HL-60 (cell line): ENCODE results near the gene NPY2R.

Source experiments
- GABPA ChIP-seq: IDR thresholded peaks from 2 replicates; pipeline ENCODE4 v1.6.1; 2012; ENCODE audit warnings: low read depth
- POLR2AphosphoS5 ChIP-seq: IDR thresholded peaks from 2 replicates; pipeline ENCODE4 v1.6.1; 2012; ENCODE audit warnings: low read depth
- SPI1 ChIP-seq: IDR thresholded peaks from 2 replicates; pipeline ENCODE4 v1.6.1; 2012; ENCODE audit warnings: low read depth, mild to moderate bottlenecking, borderline replicate concordance
- TF ChIP-seq, protein P1 (sequence below): IDR thresholded peaks from one replicate; pipeline ENCODE4 v1.5.1; 2011; ENCODE audit warnings: low read length, control low read depth, inconsistent platforms; ENCODE audit not compliant: insufficient read depth

GRCh38 chr4:155263480-155263879 lies 55.0 kb downstream of the NPY2R start:
- TF ChIP-seq, protein P1, sequence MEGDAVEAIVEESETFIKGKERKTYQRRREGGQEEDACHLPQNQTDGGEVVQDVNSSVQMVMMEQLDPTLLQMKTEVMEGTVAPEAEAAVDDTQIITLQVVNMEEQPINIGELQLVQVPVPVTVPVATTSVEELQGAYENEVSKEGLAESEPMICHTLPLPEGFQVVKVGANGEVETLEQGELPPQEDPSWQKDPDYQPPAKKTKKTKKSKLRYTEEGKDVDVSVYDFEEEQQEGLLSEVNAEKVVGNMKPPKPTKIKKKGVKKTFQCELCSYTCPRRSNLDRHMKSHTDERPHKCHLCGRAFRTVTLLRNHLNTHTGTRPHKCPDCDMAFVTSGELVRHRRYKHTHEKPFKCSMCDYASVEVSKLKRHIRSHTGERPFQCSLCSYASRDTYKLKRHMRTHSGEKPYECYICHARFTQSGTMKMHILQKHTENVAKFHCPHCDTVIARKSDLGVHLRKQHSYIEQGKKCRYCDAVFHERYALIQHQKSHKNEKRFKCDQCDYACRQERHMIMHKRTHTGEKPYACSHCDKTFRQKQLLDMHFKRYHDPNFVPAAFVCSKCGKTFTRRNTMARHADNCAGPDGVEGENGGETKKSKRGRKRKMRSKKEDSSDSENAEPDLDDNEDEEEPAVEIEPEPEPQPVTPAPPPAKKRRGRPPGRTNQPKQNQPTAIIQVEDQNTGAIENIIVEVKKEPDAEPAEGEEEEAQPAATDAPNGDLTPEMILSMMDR: no peak
- TF ChIP-seq POLR2AphosphoS5: no peak
- TF ChIP-seq GABPA: no peak
- no peak for TF ChIP-seq SPI1
